Colonic mucosa (tissue), 4 donors: ENCODE results near the gene S100A8. TPM values are rescaled to one million over a fixed set of nuclear protein-coding genes. Genes with fewer than 3 reads are reported as not detected.

Source experiments
- DNase-seq: peaks from one replicate; pipeline ENCODE4 v3.0.0-alpha.2; 2020
- H3K27ac ChIP-seq: fragments of 200-600 bp; one replicate; pipeline ENCODE4 v1.8.0; 2021
- H3K27me3 ChIP-seq: fragments of 200-600 bp; one replicate; pipeline ENCODE4 v1.8.0; 2021
- H3K36me3 ChIP-seq: fragments of 200-600 bp; one replicate; pipeline ENCODE4 v1.8.0; 2021
- H3K4me1 ChIP-seq: fragments of 200-600 bp; one replicate; pipeline ENCODE4 v1.8.0; 2021; ENCODE audit warnings: mild to moderate bottlenecking
- H3K4me3 ChIP-seq: fragments of 200-600 bp; one replicate; pipeline ENCODE4 v1.8.0; 2021
- H3K9ac ChIP-seq, 2 donors: one replicate each; pipeline ENCODE4 v1.7.0; 2013; ENCODE audit warnings: control low read depth in 2 of 2, low read depth in 2 of 2, low read length in 2 of 2
- H3K9me3 ChIP-seq: fragments of 200-600 bp; one replicate; pipeline ENCODE4 v1.8.0; 2021
- intact Hi-C: fragments of 100-400 bp; cut with DNase I; formaldehyde crosslinking; loops from one replicate; pipeline ENCODE4 v1.14.1; 2022
- total RNA-seq, 2 donors: library from RNA; stranded (reverse); fragmentation: NEBNext Ultra II Directional in 1 of 2; extraction: Animal tissue kit (Norgen Biotek cat#: 25700) in 1 of 2; gene quantifications; one replicate each; pipeline ENCODE4 v1.2.1, GENCODE V29; 2021
- TF ChIP-seq, protein P1 (sequence below): fragments of 200-600 bp; IDR thresholded peaks from one replicate; pipeline ENCODE4 v1.8.0; 2022; ENCODE audit warnings: antibody characterized with exemption, mild to moderate bottlenecking
- donor health status: healthy.
- donor health status: DM: no; HTN: no; CAD: no.
- donor health status: DM: no; HTN: no; CAD: no.

The S100A8 gene
- total RNA-seq, 2 donors from 2014 or later = 0.79 to 6.9 TPM

DNA sequence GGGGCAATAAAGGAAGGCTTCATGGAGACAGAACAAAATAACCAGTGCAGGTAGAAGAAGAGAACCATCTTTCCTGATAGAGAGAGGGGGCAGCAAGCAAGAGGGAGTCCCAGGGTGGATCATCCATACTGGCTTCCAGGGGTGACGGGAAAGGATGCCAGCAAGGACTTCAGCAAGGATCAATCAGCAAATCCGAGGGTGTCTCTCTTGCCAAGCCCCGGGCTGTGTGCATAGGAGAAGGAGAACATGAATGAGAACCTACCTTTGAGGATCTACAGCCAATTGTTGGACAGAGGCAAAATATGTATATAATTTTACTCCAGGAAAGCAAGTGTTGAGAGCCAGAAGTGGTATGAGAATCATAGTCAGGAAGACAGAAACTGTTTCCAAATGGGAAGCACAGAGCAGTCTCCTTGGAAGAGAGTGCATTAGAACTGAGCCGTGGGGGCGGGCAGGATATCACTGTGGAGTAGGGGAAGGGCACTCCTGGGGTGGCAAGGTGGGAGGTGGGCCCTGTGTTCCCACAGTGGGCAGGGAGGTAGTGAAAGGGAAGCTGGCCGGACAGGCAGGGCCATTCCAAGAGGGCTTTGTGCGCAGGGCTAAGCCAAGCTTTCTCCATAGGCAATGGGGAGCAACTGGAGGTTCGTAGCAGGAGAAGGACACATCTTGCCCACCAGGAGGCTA lies 34.3 kb downstream of the S100A8 start:
- Histone ChIP-seq H3K9ac (no peak overlapping the region), H3K27me3 (no peaks in the 10 kb centered on the region), H3K36me3 (no peaks in the 10 kb centered on the region), H3K27ac (no peak overlapping the region), H3K4me1 (peaks cover 5% of the 10 kb centered on the region), H3K4me3 (no peak overlapping the region), H3K9me3 (no peaks in the 10 kb centered on the region)
- peak; percentile 16 for DNase-seq
- intact Hi-C loops = loop anchor here (10.0 kb wide), 2 partner anchors 48 to 208 kb away; partner anchors contain the start of gene S100A2
- TF ChIP-seq, protein P1, sequence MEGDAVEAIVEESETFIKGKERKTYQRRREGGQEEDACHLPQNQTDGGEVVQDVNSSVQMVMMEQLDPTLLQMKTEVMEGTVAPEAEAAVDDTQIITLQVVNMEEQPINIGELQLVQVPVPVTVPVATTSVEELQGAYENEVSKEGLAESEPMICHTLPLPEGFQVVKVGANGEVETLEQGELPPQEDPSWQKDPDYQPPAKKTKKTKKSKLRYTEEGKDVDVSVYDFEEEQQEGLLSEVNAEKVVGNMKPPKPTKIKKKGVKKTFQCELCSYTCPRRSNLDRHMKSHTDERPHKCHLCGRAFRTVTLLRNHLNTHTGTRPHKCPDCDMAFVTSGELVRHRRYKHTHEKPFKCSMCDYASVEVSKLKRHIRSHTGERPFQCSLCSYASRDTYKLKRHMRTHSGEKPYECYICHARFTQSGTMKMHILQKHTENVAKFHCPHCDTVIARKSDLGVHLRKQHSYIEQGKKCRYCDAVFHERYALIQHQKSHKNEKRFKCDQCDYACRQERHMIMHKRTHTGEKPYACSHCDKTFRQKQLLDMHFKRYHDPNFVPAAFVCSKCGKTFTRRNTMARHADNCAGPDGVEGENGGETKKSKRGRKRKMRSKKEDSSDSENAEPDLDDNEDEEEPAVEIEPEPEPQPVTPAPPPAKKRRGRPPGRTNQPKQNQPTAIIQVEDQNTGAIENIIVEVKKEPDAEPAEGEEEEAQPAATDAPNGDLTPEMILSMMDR = no peak

DNA sequence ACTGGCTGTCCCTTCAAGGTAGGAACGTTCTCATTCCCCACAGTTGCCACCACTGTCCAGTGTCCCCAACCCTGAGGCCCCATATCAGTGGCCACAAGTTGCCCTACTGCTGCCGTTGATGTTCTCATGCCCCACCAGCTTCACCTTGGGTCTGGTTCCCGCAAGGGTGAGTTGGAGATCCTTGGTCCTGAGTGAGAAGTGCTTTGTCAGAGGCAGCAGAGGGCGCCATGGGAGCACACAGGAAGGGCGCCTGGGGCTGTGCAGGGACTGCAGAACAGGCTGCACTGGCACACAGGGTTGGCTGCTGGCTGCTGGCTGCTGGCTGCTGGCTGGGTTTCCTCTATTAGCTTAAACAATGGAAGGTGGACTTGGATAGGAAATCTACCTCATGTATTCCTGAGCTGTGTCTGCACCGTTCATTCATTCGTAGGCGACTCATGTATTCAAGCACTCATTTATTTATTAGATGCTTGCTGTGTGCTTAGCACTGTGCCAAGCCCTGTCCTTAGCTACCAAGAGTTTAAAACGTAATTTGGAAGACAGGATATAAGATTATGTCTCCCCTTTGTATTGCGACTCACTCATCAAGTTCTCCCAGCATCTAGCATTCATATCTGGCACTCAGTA lies 35.3 kb downstream of the S100A8 start:
- TF ChIP-seq, protein P1 = peak; percentile 32
- Histone ChIP-seq H3K9me3 (no peaks in the 10 kb centered on the region), H3K36me3 (no peaks in the 10 kb centered on the region), H3K9ac (no peak overlapping the region), H3K27ac (no peak overlapping the region), H3K4me3 (no peak overlapping the region), H3K4me1 (peaks cover 5% of the 10 kb centered on the region), H3K27me3 (no peaks in the 10 kb centered on the region)
- intact Hi-C loops = loop anchor here (10.0 kb wide), 2 partner anchors 49 to 209 kb away; partner anchors contain the start of gene S100A2
- peak; percentile 61 for DNase-seq

DNA sequence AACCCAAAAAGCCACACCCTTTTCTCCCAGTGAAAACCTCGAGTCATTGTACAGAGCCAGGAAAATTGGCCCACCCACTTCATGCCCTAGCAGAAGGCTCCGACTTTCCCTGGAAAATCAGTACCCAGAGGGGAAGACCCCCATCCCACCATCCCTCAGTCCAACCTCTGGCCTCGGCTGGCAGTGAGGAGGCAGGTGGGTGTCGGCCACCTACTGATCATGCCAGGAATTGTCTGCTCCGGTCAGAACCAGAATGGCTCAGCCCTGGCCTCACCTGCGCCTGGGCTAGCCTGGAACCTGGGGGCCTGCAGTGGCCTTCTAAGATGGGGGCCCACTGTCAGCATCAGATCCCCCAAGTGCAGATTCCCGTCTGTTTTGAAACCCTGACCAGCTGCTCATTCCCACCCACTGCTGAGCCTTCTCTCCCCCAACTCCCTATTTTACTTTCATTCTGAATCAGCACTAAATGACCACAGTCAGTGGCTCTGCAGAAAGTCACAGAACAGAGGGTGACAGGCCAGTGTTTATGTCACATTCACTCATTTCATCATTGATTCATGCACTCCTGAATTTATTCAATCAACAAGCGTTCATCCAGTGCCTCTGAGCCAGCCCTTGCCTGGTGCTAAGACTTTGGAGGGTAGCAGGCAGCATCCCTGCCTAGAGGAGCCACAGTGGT lies 36.2 kb downstream of the S100A8 start:
- Histone ChIP-seq H3K4me3 (no peak overlapping the region), H3K27ac (no peak overlapping the region), H3K27me3 (no peaks in the 10 kb centered on the region), H3K9me3 (no peaks in the 10 kb centered on the region), H3K4me1 (no peaks in the 10 kb centered on the region), H3K9ac (no peak overlapping the region), H3K36me3 (no peaks in the 10 kb centered on the region)
- TF ChIP-seq, protein P1 = no peak
- intact Hi-C loops = loop anchor here (10.0 kb wide), 2 partner anchors 50 to 210 kb away; partner anchors contain the start of gene S100A2
- peak; percentile 16 for DNase-seq

DNA sequence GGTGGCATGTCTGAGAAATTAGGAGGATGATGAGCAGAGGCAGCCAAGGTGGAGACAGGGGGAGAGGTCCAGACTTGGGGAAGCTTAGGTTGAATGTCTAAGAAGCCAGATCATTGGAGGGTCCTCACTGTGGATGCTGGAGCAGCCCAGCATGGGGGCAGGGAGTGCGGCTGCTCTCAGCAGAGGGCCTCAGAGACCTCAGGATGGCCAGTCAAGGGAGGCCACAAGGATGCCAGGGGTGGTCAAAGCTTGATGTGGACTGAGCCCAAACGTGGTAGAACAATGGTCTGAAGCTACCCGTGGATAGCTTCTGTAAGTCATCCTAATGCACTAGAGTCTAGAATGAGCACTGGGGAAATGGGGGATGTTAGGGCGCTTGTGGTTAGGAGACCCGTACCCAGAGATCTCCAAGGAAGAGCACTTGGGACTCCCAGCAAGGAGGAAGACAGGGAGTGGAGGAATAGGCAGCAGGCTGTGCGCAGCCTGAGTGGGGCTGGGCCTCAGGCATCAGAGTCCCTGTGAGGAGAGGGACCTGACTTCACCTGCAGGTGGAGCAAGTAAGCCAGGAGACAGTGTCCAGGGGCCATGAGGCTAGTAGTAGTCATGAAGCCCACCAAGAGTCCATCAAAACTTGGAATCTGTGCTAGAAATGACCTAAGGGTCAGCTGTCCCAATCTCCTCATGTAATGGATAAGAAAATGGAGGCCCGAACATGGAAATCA lies 37.5 kb downstream of the S100A8 start:
- TF ChIP-seq, protein P1 = no peak
- no peaks in the 10 kb centered on the region for H3K27me3 ChIP-seq
- intact Hi-C loops = loop anchor here (10.0 kb wide), 2 partner anchors 51 to 211 kb away; partner anchors contain the start of gene S100A2

DNA sequence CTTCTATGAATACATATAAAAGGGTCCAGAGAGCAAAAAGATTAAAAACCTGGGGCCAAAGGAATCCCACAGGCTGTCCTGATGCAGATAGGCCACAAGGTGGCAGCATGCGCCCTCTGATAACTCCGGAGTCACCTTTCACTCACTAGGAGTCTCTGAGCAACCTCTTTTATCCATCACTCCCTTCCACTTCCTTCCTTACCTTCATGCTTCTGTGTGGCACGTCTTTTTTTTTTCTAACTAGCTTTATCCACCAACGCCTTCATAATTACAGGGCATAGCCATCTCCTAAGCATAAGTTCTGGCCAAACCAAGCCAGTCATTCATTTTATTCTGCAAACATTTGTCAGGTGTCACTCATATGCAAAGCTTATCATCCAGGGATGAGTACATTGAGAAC lies 38.4 kb downstream of the S100A8 start:
- intact Hi-C loops = loop anchor here (1.0 to 10.0 kb wide), 3 partner anchors 52 to 212 kb away; partner anchors contain the start of gene S100A2
- Histone ChIP-seq H3K9me3 (no peaks in the 10 kb centered on the region), H3K27ac (no peak overlapping the region), H3K4me1 (no peaks in the 10 kb centered on the region), H3K27me3 (no peaks in the 10 kb centered on the region), H3K9ac (no peak overlapping the region), H3K36me3 (no peaks in the 10 kb centered on the region), H3K4me3 (no peak overlapping the region)
- TF ChIP-seq, protein P1 = peak; percentile 92
- peak; percentile 72 for DNase-seq

More for the DNA sequence above, 37.5 kb downstream of the S100A8 start:
- Histone ChIP-seq H3K4me3 (no peak overlapping the region), H3K36me3 (no peaks in the 10 kb centered on the region), H3K9me3 (no peaks in the 10 kb centered on the region), H3K4me1 (no peaks in the 10 kb centered on the region), H3K9ac (no peak overlapping the region), H3K27ac (no peak overlapping the region)
- DNase-seq = peak; percentile 19
